ENCODE results near the gene KCNJ9.

The KCNJ9 gene

GRCh38 chr1:160137216-160137862 is 56.0 kb downstream of the KCNJ9 start:
- no peaks in the 10 kb centered on the region for H3K4me1 Mint-ChIP-seq
- H3K9me3 Mint-ChIP-seq, result no peaks in the 10 kb centered on the region
- H3K27me3 Mint-ChIP-seq, result peaks cover 30% of the 10 kb centered on the region

GRCh38 chr1:160139840-160140239 is 58.5 kb downstream of the KCNJ9 start:
- ATAC-seq (ENCODE audit: low read depth) (no peak), DNase-seq (ENCODE audit: low spot score in 2 of 2) (no peak)
- H3K27me3 Mint-ChIP-seq, result peaks cover 21% of the 10 kb centered on the region
- no peak overlapping the region for H3K27ac Mint-ChIP-seq
- no peaks in the 10 kb centered on the region for H3K36me3 Mint-ChIP-seq
- H3K9me3 Mint-ChIP-seq, result no peaks in the 10 kb centered on the region
- no peak overlapping the region for H3K4me3 Mint-ChIP-seq
- H3K4me1 Mint-ChIP-seq, result no peaks in the 10 kb centered on the region

More at GRCh38 chr1:160137216-160137862, 56.0 kb downstream of the KCNJ9 start:
- DNase-seq (ENCODE audit: low spot score in 2 of 2) (no peak), ATAC-seq (ENCODE audit: low read depth) (no peak)
- Mint-ChIP-seq H3K36me3 (no peaks in the 10 kb centered on the region), H3K4me3 (no peak overlapping the region), H3K27ac (no peak overlapping the region)
